Fibroblast of pulmonary artery (primary cell): Measurements from ENCODE around the gene PEX5.

Experiments used
- DNase-seq: peaks from one replicate; pipeline ENCODE4 v3.0.0-alpha.2; 2010; ENCODE audit warnings: low read depth
- H3K4me3 ChIP-seq: replicated peaks from 2 replicates; pipeline ENCODE4 v1.5.1; 2011; ENCODE audit warnings: low read depth, mild to moderate bottlenecking, control low read depth, low read length, moderate library complexity
- TF ChIP-seq, protein P1 (sequence below): IDR thresholded peaks from 2 replicates; pipeline ENCODE4 v1.5.1; 2011; ENCODE audit warnings: mild to moderate bottlenecking, control low read depth, low read length, inconsistent platforms; ENCODE audit errors: missing control alignments

Gene PEX5

DNA sequence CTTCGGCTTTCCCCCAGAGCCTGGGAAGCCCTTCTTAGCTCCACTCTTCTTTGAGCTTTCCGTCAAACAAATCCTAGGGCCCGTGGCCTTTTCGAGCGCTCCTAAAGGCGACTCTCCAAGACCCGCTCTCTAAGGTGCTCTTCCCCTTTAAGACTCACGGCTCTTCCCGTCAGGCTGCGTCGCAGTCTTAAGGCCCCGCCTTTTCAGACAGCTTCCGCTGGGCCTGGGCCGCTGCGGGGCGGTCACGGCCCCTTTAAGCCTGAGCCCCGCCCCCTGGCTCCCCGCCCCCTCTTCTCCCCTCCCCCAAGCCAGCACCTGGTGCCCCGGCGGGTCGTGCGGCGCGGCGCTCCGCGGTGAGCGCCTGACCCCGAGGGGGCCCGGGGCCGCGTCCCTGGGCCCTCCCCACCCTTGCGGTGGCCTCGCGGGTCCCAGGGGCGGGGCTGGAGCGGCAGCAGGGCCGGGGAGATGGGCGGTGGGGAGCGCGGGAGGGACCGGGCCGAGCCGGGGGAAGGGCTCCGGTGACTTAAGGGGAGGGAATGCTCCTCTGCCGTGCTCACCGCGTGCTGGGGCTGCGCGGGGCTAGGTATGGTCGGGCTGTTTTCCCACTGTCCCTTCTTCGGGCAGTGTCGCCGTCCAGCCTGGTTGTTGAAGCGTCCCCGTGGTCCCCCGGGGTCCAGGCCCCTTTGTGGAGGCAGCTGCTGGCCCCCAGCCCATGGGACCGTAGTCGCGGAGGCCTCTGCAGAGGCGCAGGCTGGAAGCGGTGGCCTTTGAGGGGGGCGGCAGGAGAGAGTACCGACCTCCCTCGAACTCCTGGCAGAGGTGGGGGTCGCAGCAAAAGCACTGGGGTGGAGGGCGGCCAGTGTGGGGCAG, at the start of gene PEX5:
PEX5 (plus strand) TSS at position 289 of the 870 bp plus-strand sequence. CDS start 692 bp downstream, outside the sequence.
- peak within 1 kb of the TSS; percentile 81 for H3K4me3 ChIP-seq
- TF ChIP-seq, protein P1, sequence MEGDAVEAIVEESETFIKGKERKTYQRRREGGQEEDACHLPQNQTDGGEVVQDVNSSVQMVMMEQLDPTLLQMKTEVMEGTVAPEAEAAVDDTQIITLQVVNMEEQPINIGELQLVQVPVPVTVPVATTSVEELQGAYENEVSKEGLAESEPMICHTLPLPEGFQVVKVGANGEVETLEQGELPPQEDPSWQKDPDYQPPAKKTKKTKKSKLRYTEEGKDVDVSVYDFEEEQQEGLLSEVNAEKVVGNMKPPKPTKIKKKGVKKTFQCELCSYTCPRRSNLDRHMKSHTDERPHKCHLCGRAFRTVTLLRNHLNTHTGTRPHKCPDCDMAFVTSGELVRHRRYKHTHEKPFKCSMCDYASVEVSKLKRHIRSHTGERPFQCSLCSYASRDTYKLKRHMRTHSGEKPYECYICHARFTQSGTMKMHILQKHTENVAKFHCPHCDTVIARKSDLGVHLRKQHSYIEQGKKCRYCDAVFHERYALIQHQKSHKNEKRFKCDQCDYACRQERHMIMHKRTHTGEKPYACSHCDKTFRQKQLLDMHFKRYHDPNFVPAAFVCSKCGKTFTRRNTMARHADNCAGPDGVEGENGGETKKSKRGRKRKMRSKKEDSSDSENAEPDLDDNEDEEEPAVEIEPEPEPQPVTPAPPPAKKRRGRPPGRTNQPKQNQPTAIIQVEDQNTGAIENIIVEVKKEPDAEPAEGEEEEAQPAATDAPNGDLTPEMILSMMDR: no peak
- DNase-seq: peak; percentile 95

DNA sequence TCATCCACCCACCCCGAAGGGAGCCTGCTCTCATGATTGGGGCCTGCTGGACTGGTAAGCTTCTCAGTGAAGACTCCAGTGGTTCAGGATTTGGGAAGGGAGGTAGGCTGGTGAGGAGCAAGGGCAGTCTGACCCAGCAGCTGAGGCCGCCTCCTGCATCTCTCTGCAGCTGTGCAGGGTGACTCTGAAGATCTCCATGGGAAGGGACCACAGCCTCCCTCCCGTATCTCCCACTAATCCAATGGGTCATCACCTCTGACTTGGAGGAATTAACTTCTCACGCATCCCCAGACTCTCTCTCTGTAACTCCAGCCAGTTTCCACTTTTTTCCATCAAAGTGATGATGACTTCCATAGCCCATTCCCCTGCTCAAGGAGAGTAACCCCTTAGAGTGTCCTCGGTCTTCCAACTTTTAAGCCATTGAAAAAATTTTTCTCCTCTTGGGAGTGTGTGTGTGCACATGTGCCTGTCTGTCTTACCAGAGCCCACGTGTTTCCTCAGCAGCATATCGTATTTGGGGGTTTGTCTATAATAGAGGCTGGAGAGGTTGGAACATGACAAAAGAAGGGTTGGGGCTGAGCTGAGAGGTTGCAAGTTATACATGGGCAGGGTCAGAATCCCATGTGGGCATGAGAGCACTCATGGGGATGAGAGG, 48.0 kb upstream of the PEX5 start:
- H3K4me3 ChIP-seq: no peak overlapping the region
- TF ChIP-seq, protein P1: no peak
- DNase-seq: no peak

DNA sequence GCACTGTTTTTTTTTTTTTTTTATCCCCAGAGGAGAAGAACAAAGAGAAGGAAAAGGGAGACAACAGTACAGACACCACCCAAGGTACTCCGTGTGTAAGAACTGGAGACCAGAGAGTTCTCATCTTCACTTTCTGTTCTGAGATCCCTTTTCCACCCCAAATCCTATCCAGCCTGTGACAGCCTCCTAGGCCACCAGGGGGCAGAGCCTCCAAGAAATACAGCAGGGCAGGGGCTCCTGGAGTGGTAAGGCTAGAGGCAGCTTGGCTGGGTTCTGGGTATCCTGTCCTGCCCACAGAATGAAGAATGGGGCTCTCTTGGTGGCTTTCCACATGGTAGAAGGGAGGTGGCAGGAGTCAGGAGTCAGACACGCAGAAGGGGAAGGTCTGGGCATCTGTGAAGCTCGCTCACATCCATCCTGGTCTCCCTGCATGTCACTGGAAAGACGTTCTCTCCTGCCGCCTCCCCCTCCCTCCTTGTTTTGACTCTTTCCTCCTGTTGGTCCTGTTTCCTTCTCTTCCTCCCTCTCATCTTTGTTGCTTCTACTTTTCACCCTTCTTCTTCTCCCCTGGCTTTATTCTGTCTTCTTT, 47.3 kb upstream of the PEX5 start:
- no peak overlapping the region for H3K4me3 ChIP-seq
- peak; percentile 65 for DNase-seq
- TF ChIP-seq, protein P1: peak; percentile 90

DNA sequence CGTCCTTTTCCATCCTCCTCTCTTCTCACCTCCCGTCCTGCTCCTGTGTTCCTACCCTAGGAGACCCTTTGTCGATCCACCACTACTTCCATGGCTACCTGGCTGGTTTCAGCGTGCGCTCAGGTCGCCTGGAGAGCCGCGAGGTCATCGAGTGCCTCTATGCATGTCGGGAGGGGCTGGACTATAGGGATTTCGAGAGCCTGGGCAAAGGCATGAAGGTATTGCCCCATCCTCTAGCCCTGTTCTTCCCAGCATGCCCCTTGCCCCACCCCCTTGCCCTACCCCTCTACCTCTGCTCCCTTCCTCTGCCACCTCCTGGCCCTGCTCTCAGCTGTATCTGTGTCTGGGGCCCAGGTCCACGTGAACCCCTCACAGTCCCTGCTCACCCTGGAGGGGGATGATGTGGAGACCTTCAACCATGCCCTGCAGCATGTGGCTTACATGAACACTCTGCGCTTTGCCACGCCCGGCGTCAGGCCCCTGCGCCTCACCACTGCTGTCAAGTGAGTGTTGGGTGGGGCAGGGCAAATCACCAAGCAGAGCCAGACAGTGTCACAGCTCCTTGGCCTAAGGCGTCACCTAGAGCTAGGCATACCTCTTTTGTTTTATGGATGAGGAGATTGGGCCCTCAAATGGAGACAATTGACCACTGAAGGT, 46.5 kb upstream of the PEX5 start:
- TF ChIP-seq, protein P1: no peak
- DNase-seq: no peak
- H3K4me3 ChIP-seq: no peak overlapping the region

DNA sequence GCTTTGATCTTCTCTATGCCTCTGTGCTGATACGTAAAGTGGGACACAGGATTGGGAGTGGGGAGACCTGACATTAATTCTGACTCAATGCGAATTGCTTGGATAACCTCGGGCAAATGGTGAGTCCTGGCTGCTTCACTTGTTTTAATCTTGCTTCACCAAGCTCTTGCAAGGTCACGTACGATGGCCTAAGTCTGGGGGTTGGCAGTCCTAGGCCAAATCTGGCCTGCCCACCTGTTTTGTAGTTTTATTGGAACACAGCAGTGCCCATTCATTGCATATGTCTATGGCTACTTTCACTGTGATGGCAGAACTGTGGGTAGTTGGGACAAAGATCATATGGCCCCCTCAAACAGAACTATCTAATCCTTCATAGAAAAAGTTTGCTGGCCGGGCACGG, 45.9 kb upstream of the PEX5 start:
- DNase-seq: no peak
- H3K4me3 ChIP-seq: no peak overlapping the region
- TF ChIP-seq, protein P1: no peak

DNA sequence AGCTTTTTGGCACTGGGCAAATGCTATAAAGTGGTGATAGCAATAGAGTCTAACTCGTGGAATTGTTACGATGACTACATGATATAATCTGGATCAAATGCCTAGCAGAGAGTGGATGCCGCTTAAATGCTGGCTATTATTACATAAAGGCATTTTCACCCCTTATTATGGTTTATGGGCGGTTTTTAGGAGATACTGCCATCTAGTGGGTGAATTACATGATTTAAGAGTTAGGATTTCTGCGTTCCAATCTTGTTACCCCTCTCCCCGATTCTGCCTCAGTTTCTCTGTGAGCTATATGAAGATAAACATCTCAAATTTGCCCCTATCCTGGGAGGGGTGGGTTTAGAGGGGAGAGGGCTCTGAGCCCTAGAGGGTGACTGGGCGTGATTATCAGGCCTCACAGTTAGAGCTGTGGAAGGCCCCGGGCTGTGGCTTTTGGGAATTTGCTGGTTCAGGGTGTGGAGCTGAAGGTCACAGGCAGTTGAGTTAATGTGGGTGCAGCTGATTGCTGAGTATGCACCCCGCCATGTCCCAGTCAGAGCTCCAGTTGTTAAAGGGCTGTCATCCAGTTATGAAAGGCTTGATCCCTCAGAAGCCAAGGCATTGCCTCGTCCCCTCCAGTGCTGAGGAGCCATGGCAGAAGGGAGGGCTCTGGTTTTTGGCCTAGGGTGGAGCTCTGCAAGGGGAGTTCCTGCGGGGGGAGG, 44.9 kb upstream of the PEX5 start:
- no peak overlapping the region for H3K4me3 ChIP-seq
- peak; percentile 61 for DNase-seq
- TF ChIP-seq, protein P1: peak; percentile 53
